Hematopoietic multipotent progenitor cell treated with erythropoietin and hydrocortisone succinate and interleukin-3 and kit ligand, for 15 days (in vitro differentiated cells): ENCODE measurements around the gene CRTC1.
A peak's percentile ranks its signal among the peaks of the same experiment; 100 is the strongest.

ENCODE experiments used
- DNase-seq: peaks from one replicate; pipeline ENCODE4 v3.0.0-alpha.2; 2015; ENCODE audit warnings: low spot score

CRTC1 gene

GRCh38 chr19:18683109-18683957 lies at the start of gene CRTC1:
Gene CRTC1 (plus strand): TSS chr19:18683680. CDS start chr19:18683703, 23 bp downstream.
- peak; percentile 90 for DNase-seq

- no peak for DNase-seq
These were observed 48.7 kb upstream of the CRTC1 start for GRCh38 chr19:18634612-18635297.

- DNase-seq, result no peak
These were observed 47.7 kb upstream of the CRTC1 start for GRCh38 chr19:18635831-18636182.

- DNase-seq, result peak; percentile 91
These were observed 47.1 kb upstream of the CRTC1 start for GRCh38 chr19:18636183-18636968.

- no peak for DNase-seq
These were observed 46.4 kb upstream of the CRTC1 start, which contains the start of gene KLHL26 for GRCh38 chr19:18636969-18637629. Gene KLHL26 (plus strand): TSS chr19:18637028. CDS start chr19:18637055, 27 bp downstream.

- no peak for DNase-seq
These were observed 45.5 kb upstream of the CRTC1 start for GRCh38 chr19:18637673-18638630.

GRCh38 chr19:18639706-18640243 lies 43.7 kb upstream of the CRTC1 start:
- no peak for DNase-seq

- DNase-seq, result no peak
These were observed 39.1 kb upstream of the CRTC1 start for GRCh38 chr19:18644196-18645034.

- no peak for DNase-seq
These were observed 38.4 kb upstream of the CRTC1 start for GRCh38 chr19:18645035-18645511.

GRCh38 chr19:18646535-18647370 lies 36.7 kb upstream of the CRTC1 start:
- DNase-seq, result no peak

GRCh38 chr19:18647371-18647767 lies 36.1 kb upstream of the CRTC1 start:
- no peak for DNase-seq

- no peak for DNase-seq
These were observed 35.7 kb upstream of the CRTC1 start for GRCh38 chr19:18647807-18648206.

GRCh38 chr19:18648973-18649315 lies 34.5 kb upstream of the CRTC1 start:
- no peak for DNase-seq

- no peak for DNase-seq
These were observed 34.0 kb upstream of the CRTC1 start for GRCh38 chr19:18649371-18650020.

GRCh38 chr19:18650021-18650390 lies 33.5 kb upstream of the CRTC1 start:
- DNase-seq, result no peak

- DNase-seq, result no peak
These were observed 32.9 kb upstream of the CRTC1 start for GRCh38 chr19:18650468-18651041.

- no peak for DNase-seq
These were observed 32.2 kb upstream of the CRTC1 start for GRCh38 chr19:18651300-18651699.

- no peak for DNase-seq
These were observed 31.7 kb upstream of the CRTC1 start for GRCh38 chr19:18651733-18652132.
